Osteoblast (primary cell): Measurements from ENCODE around the gene AGBL1. TPM values are rescaled to one million over a fixed set of nuclear protein-coding genes. Genes with fewer than 3 reads are reported as not detected.

Source experiments
- DNase-seq: peaks from one replicate; pipeline ENCODE4 v3.0.0; 2011; ENCODE audit warnings: low spot score, mixed read lengths; ENCODE audit not compliant: insufficient read length; ENCODE audit errors: missing footprints
- H2AFZ ChIP-seq: 2 replicates; pipeline ENCODE4 v1.6.0; 2011; ENCODE audit warnings: mild to moderate bottlenecking, low read length
- H3K27ac ChIP-seq: 2 replicates; pipeline ENCODE4 v1.5.1; 2011; ENCODE audit warnings: mild to moderate bottlenecking, low read depth, low read length, moderate library complexity
- H3K27me3 ChIP-seq: 2 replicates; pipeline ENCODE4 v1.6.0; 2012; ENCODE audit warnings: mild to moderate bottlenecking, control low read depth, inconsistent platforms, low read length, moderate library complexity; ENCODE audit not compliant: insufficient read depth
- H3K36me3 ChIP-seq: 2 replicates; pipeline ENCODE4 v1.5.1; 2011; ENCODE audit warnings: mild to moderate bottlenecking, low read length, control low read depth, moderate library complexity; ENCODE audit not compliant: insufficient read depth
- H3K4me1 ChIP-seq: 2 replicates; pipeline ENCODE4 v1.5.1; 2011; ENCODE audit warnings: mild to moderate bottlenecking, low read length, control low read depth, moderate library complexity; ENCODE audit not compliant: insufficient read depth
- H3K4me2 ChIP-seq: 2 replicates; pipeline ENCODE4 v1.6.0; 2011; ENCODE audit warnings: mild to moderate bottlenecking, low read length; ENCODE audit not compliant: insufficient read depth
- H3K4me3 ChIP-seq: fragments of 200-600 bp; sonication (generic); 3 replicates; pipeline ENCODE4 v1.5.1; 2012; ENCODE audit warnings: mild to moderate bottlenecking, low read length, inconsistent platforms; ENCODE audit not compliant: insufficient read depth
- H3K79me2 ChIP-seq: 2 replicates; pipeline ENCODE4 v1.6.0; 2012; ENCODE audit warnings: mild to moderate bottlenecking, low read length, control low read depth, inconsistent platforms; ENCODE audit not compliant: insufficient read depth
- H3K9me3 ChIP-seq: 2 replicates; pipeline ENCODE4 v1.5.1; 2011; ENCODE audit warnings: low read depth, low read length, control low read depth
- H4K20me1 ChIP-seq: 2 replicates; pipeline ENCODE4 v1.6.0; 2012; ENCODE audit warnings: mild to moderate bottlenecking, low read length, control low read depth; ENCODE audit not compliant: insufficient read depth
- CTCF ChIP-seq: IDR thresholded peaks from 2 replicates; pipeline ENCODE4 v1.5.1; 2011; ENCODE audit warnings: mild to moderate bottlenecking, low read depth, low read length, moderate library complexity; ENCODE audit errors: extremely low read depth
- total RNA-seq: library from RNA; depleted of rRNA; stranded (reverse); fragments of >200 nt; gene quantifications from 2 replicates; pipeline ENCODE4 v1.2.3, GENCODE V29; 2012

AGBL1 gene
- not detected in 2 replicates for total RNA-seq

- TF ChIP-seq CTCF, result no peak
- DNase-seq, result no peak
- no peaks in the 10 kb centered on the region for H3K27me3 ChIP-seq
- H3K4me1 ChIP-seq, result no peaks in the 10 kb centered on the region
- H3K9me3 ChIP-seq, result no peaks in the 10 kb centered on the region
- no peaks in the 10 kb centered on the region for H3K36me3 ChIP-seq
- H3K27ac ChIP-seq, result no peak within 1 kb of the TSS
- no peak within 1 kb of the TSS for H3K4me3 ChIP-seq
- H2AFZ ChIP-seq, result no peak within 1 kb of the TSS
- no peaks in the 10 kb centered on the region for H3K79me2 ChIP-seq
- H4K20me1 ChIP-seq, result no peaks in the 10 kb centered on the region
- no peak within 1 kb of the TSS for H3K4me2 ChIP-seq
Measured at GRCh38 chr15:86079508-86080266, at the start of gene AGBL1. AGBL1 (plus strand) TSS chr15:86079871.

- Histone ChIP-seq H3K27ac (no peak overlapping the region), H4K20me1 (no peaks in the 10 kb centered on the region), H3K36me3 (no peaks in the 10 kb centered on the region), H2AFZ (no peak overlapping the region), H3K4me1 (no peaks in the 10 kb centered on the region), H3K79me2 (no peaks in the 10 kb centered on the region), H3K27me3 (no peaks in the 10 kb centered on the region), H3K9me3 (no peaks in the 10 kb centered on the region), H3K4me3 (no peak overlapping the region), H3K4me2 (no peak overlapping the region)
- DNase-seq, result no peak
- no peak for TF ChIP-seq CTCF
Measured at GRCh38 chr15:86034904-86035303, 44.8 kb upstream of the AGBL1 start.

GRCh38 chr15:86036243-86036642 is 43.4 kb upstream of the AGBL1 start:
- TF ChIP-seq CTCF, result no peak
- no peak overlapping the region for H2AFZ ChIP-seq
- H3K4me3 ChIP-seq, result no peak overlapping the region
- H3K9me3 ChIP-seq, result no peaks in the 10 kb centered on the region
- no peaks in the 10 kb centered on the region for H4K20me1 ChIP-seq
- H3K27me3 ChIP-seq, result no peaks in the 10 kb centered on the region
- no peak for DNase-seq
- no peaks in the 10 kb centered on the region for H3K79me2 ChIP-seq
- H3K36me3 ChIP-seq, result no peaks in the 10 kb centered on the region
- no peaks in the 10 kb centered on the region for H3K4me1 ChIP-seq
- no peak overlapping the region for H3K27ac ChIP-seq
- no peak overlapping the region for H3K4me2 ChIP-seq

GRCh38 chr15:86038491-86038890 is 41.2 kb upstream of the AGBL1 start:
- Histone ChIP-seq H3K4me3 (no peak overlapping the region), H3K36me3 (no peaks in the 10 kb centered on the region), H3K4me2 (no peak overlapping the region), H3K4me1 (no peaks in the 10 kb centered on the region), H4K20me1 (no peaks in the 10 kb centered on the region), H3K79me2 (no peaks in the 10 kb centered on the region), H2AFZ (no peak overlapping the region), H3K27me3 (no peaks in the 10 kb centered on the region), H3K27ac (no peak overlapping the region), H3K9me3 (no peaks in the 10 kb centered on the region)
- no peak for DNase-seq
- TF ChIP-seq CTCF, result no peak
